HG02885 (cell line): ENCODE data around the gene HOTAIR.

ENCODE experiments used
- ATAC-seq: cut with Tn5 transposase; IDR thresholded peaks from one replicate; pipeline ENCODE4 v1.9.1; 2021; ENCODE audit warnings: mild to moderate bottlenecking; ENCODE audit not compliant: unreplicated experiment, poor library complexity

The HOTAIR gene

GRCh38 chr12:53950437-53950773, 24.3 kb downstream of the HOTAIR start:
- no peak for ATAC-seq

GRCh38 chr12:53949631-53950436, 24.9 kb downstream of the HOTAIR start:
- ATAC-seq = no peak

DNA sequence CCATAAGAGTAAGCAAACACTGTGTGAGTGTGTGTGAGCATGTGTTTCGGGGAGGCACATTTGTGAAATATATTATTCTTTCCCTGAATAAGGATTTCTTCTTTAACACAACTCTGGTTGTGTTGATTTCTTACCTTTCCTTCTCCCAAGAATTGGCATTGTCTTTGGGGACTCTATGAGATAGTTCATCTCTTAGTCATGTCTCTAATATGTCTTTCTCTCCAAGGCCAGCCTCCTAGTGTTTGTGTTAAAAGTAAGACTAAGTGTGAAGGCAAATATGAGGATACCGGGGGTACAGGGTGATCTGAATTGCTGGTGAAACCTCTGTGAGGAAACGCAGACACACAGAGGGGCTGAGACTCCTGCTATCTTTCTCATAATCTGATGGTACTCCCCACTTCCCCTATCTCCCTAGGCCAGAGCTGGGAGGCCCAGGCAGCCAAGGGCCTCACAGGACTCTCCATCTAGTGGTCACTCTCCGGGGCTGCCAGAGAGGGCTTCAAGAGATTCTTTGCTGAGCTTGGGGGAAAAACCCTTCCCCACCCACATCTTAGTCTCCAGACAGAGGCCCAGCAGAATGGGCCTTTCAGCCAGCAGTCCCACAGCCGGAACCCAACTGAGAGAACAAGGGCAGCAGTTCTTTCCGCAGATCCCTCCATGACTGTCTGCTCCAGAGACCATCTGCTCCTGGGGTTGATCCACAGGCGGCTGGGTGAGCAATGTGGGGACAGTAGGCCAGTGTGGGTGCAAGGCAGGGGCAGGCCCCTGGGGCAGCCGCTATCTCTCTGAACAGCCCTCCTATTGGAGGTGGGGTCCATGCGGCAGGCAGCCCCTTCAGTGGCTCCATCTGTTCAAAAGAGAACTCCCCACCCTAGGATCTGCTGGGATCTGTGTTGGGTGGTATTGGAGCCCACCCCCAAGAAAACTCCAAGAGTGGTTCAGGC, 25.8 kb downstream of the HOTAIR start:
- ATAC-seq = no peak

GRCh38 chr12:53947743-53948142, 27.0 kb downstream of the HOTAIR start:
- no peak for ATAC-seq

- ATAC-seq = no peak
Measured at GRCh38 chr12:53944907-53945847, 29.6 kb downstream of the HOTAIR start.

GRCh38 chr12:53944209-53944608, 30.5 kb downstream of the HOTAIR start:
- ATAC-seq = no peak

DNA sequence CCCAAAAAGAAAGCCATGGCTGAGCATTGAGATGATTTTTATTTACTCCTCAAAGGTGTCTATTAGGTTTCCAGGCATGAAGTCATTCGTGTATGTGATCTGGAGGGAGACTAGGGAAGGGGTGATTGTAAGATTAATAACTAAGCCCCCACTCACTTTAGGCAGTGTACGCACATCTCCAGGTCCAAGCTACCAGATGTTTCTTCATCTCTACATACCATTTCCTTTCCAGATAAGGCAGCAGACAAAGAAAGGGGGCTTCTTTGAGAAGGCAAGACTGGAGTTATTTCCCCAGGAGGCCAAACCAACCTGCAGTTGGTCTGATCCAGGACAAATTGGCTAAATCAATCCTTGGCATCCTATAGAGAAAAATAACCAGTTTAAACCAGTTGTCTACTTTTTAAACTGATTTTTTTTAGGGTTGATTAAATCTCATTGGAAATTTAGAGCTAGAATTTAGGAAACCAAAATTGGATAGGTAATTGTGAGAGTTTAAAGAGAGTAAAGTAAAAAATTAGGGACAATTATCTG, 32.2 kb downstream of the HOTAIR start:
- ATAC-seq = no peak

GRCh38 chr12:53941750-53942149, 33.0 kb downstream of the HOTAIR start:
- no peak for ATAC-seq

DNA sequence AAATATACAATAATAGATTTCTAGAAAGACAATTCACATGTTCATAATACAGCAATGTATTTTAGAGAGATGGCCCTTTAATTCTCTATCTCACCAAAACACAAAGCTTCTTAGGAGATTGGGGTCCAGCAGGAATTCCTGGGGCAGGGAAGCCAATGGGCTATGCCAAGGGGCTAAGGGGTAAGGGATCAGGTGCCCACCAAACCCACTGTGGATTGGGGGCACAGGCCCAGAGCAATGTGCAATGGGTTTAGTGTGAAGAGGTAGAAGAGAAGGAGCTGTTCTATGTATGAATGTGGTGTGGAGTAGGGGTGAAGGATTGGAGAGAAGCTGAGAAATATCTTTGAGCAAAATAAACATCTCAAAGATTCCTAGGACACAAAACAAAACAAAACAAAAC, 33.6 kb downstream of the HOTAIR start:
- no peak for ATAC-seq

DNA sequence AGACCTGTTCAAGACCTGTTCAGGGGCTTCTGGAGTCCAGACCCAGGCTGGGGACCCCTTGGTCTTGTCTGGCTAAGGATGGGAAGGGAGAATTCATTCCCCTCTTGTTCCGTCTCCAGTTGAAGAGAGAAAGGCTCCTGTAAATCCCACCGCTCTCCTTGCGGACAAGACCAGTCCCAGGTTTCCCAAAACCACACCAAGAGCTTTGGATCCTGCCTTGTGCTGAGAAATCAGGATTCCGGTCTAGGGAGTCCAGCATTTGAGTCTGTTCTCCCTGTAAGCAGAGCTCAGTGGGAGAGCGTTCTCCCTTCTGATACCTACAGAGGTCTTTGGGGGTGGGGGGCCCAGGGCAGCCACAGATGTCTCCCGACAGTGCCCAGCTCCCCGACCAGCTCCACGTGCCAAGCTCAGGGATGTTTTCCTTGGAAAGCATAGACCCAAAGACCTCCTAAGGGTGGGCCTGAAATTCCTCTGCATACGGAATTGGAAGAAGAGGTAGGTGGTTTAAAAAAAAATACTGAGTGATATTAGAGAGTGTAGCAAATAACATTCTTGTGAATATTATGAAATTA, 34.2 kb downstream of the HOTAIR start:
- no peak for ATAC-seq

DNA sequence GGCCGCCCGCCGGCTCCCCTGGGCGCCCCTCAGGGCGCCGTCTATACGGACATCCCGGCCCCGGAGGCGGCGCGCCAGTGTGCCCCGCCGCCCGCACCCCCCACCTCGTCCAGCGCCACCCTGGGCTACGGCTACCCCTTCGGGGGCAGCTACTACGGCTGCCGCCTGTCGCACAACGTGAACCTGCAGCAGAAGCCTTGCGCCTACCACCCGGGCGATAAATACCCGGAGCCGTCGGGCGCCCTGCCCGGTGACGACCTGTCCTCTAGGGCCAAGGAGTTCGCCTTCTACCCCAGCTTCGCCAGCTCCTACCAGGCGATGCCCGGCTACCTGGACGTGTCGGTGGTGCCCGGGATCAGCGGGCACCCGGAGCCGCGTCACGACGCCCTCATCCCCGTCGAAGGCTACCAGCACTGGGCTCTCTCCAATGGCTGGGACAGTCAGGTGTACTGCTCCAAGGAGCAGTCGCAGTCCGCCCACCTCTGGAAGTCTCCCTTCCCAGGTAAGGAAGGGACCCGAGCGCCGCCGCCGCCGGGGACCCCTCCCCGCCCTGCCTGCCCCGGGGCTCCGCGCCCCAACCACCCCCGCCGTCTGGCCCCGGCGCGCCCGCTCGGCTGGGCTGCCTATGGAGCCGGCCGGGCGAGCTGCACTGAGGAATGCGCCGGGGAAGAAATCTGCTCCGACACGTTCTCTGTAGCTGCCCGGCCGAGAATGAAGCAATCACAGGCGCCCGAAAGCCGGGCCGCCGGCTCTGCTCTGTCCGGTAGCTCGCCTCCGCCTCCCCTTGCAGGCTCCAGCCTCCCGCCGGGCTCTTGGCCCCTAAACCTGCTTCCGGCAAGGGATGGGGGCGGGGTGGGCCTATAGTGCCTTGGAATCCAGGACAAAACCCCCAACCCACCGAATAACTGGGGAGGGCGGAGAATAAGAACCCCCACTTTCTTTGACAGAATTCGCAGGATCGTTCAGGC, 35.3 kb downstream of the HOTAIR start:
- no peak for ATAC-seq

GRCh38 chr12:53938326-53939140, 36.2 kb downstream of the HOTAIR start, which contains the start of gene HOXC13:
Gene HOXC13 (plus strand): TSS chr12:53938831. CDS start chr12:53938907, 76 bp downstream.
- no peak for ATAC-seq

GRCh38 chr12:53937596-53938325, 37.0 kb downstream of the HOTAIR start:
- ATAC-seq = no peak

DNA sequence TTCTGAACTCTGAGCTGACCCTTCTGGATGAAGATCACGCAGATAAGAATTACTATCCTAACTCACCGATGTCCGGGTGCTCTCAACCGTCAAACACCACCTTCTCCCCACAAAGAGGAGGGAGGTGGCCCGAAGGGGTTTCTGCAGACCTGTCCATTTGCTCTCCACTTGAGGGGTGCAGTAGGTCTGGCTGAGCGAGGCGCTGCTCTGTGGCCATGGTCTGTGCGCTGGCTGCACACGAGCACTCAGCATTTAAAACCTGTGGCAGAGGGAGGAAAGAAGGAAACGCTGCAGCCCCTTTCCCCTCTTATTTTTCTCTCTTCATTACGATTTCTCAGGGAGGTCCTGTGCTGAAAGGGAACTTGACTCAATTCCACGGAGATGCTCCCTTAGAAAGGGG, 37.7 kb downstream of the HOTAIR start:
- no peak for ATAC-seq

GRCh38 chr12:53935383-53936341, 39.1 kb downstream of the HOTAIR start:
- ATAC-seq = no peak

- ATAC-seq = no peak
Measured at GRCh38 chr12:53932915-53933314, 41.8 kb downstream of the HOTAIR start.
